GM12878 (cell line): ENCODE data around the gene SNAP29. TPM values are rescaled to one million over a fixed set of nuclear protein-coding genes. Genes with fewer than 3 reads are reported as not detected.

Source experiments
- ASH2L ChIP-seq: fragments of 300-600, 200-600 bp; sonication (generic); IDR thresholded peaks from 2 replicates; pipeline ENCODE4 v1.6.1; 2017; ENCODE audit warnings: low read depth, mild to moderate bottlenecking, borderline replicate concordance
- CHD2 ChIP-seq: IDR thresholded peaks from 2 replicates; pipeline ENCODE4 v1.6.1; 2011; ENCODE audit warnings: low read depth, low read length, improper control_type of control experiment, borderline replicate concordance
- CREM ChIP-seq: IDR thresholded peaks from 2 replicates; pipeline ENCODE4 v1.6.1; 2014; ENCODE audit warnings: antibody characterized with exemption, low read depth
- EGR1 ChIP-seq, 2 experiments: IDR thresholded peaks; 1 replicate in 1 of 2; 2 replicates in 1 of 2; pipeline ENCODE4 v1.6.1; 2011 to 2012; ENCODE audit warnings: low read depth in 2 of 2, low read length in 2 of 2, borderline replicate concordance in 1 of 2, mild to moderate bottlenecking in 1 of 2, moderate library complexity in 1 of 2
- GABPA ChIP-seq: IDR thresholded peaks from 2 replicates; pipeline ENCODE4 v1.6.1; 2014; ENCODE audit warnings: antibody characterized with exemption, low read depth, mild to moderate bottlenecking, inconsistent platforms
- HDAC6 ChIP-seq: fragments of 200-600 bp; sonication (generic); IDR thresholded peaks from one replicate; pipeline ENCODE4 v1.8.0; 2017; ENCODE audit warnings: antibody characterized with exemption; ENCODE audit not compliant: unreplicated experiment
- IKZF2 ChIP-seq, 2 experiments: fragments of 450-650 bp; IDR thresholded peaks; 2 replicates each; pipeline ENCODE4 v1.6.1; 2017; ENCODE audit warnings: mild to moderate bottlenecking in 2 of 2, moderate library complexity in 2 of 2
- MYB ChIP-seq: fragments of 150-350 bp; IDR thresholded peaks from 2 replicates; pipeline ENCODE4 v1.6.1; 2014; ENCODE audit warnings: mild to moderate bottlenecking, low read depth, low read length, borderline replicate concordance
- NR2F1 ChIP-seq: fragments of 450-650 bp; conservative IDR thresholded peaks from 2 replicates; pipeline ENCODE4 v1.6.1; 2017; ENCODE audit warnings: mild to moderate bottlenecking
- POLR2AphosphoS2 ChIP-seq: IDR thresholded peaks from 2 replicates; pipeline ENCODE4 v1.6.1; 2011; ENCODE audit warnings: low read depth, mild to moderate bottlenecking, low read length, improper control_type of control experiment, moderate library complexity
- POU2F2 ChIP-seq: IDR thresholded peaks from 3 replicates; pipeline ENCODE4 v1.6.1; 2011; ENCODE audit warnings: low read depth, mild to moderate bottlenecking, low read length, borderline replicate concordance
- SMAD1 ChIP-seq: fragments of 450-650 bp; IDR thresholded peaks from 2 replicates; pipeline ENCODE4 v1.6.1; 2018; ENCODE audit warnings: mild to moderate bottlenecking, low read depth; ENCODE audit not compliant: partially characterized antibody
- STAT1 ChIP-seq: fragments of 450-650 bp; conservative IDR thresholded peaks from 2 replicates; pipeline ENCODE4 v1.6.1; 2014; ENCODE audit warnings: antibody characterized with exemption, mild to moderate bottlenecking
- ZBED1 ChIP-seq: IDR thresholded peaks from 2 replicates; pipeline ENCODE4 v1.6.1; 2016; ENCODE audit warnings: borderline replicate concordance
- ZNF384 ChIP-seq: IDR thresholded peaks from 2 replicates; pipeline ENCODE4 v1.6.1; 2012; ENCODE audit warnings: low read depth, mild to moderate bottlenecking, low read length, improper control_type of control experiment, borderline replicate concordance
- polyA plus RNA-seq, 11 experiments: library from polyadenylated mRNA; depleted of rRNA in 4 of 11; unstranded in 6 of 11; stranded (reverse) in 5 of 11; fragments of >200 nt; fragmentation: Nextera tagmentation in 4 of 11; fragmentation: Illumina TruSeq in 1 of 11; extraction: Ambion mirVana in 4 of 11; extraction: Trizol in 1 of 11; gene quantifications; 1 replicate in 1 of 11; 2 replicates in 10 of 11; pipeline versions ENCODE4 v1.2.1 to v1.2.3, GENCODE V29; 2011 to 2016; ENCODE audit warnings: inconsistent platforms in 2 of 11, missing spikeins in 2 of 11, low read depth in 1 of 11
- total RNA-seq, 4 experiments: library from RNA; depleted of rRNA in 3 of 4; stranded (reverse); fragments of >200 nt in 3 of 4; fragmentation: Illumina TruSeq in 1 of 4; extraction: Trizol in 1 of 4; gene quantifications; 2 replicates each; pipeline versions ENCODE4 v1.2.1 to v1.2.3, GENCODE V29; 2013 to 2021
- TF ChIP-seq, protein P1 (sequence below): IDR thresholded peaks from 2 replicates; pipeline ENCODE4 v1.6.1; 2011; ENCODE audit warnings: borderline replicate concordance, low read depth, mild to moderate bottlenecking, moderate library complexity, low read length; ENCODE audit not compliant: insufficient read depth, poor library complexity, severe bottlenecking
- TF ChIP-seq, protein P2 (sequence below): IDR thresholded peaks from 2 replicates; pipeline ENCODE4 v1.6.1; 2012; ENCODE audit warnings: low read length, inconsistent platforms
- TF ChIP-seq, protein P3 (sequence below): fragments of 450-650 bp; conservative IDR thresholded peaks from 2 replicates; pipeline ENCODE4 v1.6.1; 2017; ENCODE audit warnings: mild to moderate bottlenecking, moderate library complexity
- TF ChIP-seq, protein P4 (sequence below): fragments of 450-650 bp; IDR thresholded peaks from 2 replicates; pipeline ENCODE4 v1.6.1; 2016; ENCODE audit warnings: mild to moderate bottlenecking, moderate library complexity, borderline replicate concordance
- TF ChIP-seq, protein P5 (sequence below): IDR thresholded peaks from 2 replicates; pipeline ENCODE4 v1.6.1; 2012; ENCODE audit warnings: low read depth, low read length, improper control_type of control experiment

The SNAP29 gene
- total and polyA plus RNA-seq, 10 of the 15 experiments (the other 5 are each of a cell fraction or from before 2014, with no cell fraction given) = 4.7 to 45.7 (median 27.9) TPM

DNA sequence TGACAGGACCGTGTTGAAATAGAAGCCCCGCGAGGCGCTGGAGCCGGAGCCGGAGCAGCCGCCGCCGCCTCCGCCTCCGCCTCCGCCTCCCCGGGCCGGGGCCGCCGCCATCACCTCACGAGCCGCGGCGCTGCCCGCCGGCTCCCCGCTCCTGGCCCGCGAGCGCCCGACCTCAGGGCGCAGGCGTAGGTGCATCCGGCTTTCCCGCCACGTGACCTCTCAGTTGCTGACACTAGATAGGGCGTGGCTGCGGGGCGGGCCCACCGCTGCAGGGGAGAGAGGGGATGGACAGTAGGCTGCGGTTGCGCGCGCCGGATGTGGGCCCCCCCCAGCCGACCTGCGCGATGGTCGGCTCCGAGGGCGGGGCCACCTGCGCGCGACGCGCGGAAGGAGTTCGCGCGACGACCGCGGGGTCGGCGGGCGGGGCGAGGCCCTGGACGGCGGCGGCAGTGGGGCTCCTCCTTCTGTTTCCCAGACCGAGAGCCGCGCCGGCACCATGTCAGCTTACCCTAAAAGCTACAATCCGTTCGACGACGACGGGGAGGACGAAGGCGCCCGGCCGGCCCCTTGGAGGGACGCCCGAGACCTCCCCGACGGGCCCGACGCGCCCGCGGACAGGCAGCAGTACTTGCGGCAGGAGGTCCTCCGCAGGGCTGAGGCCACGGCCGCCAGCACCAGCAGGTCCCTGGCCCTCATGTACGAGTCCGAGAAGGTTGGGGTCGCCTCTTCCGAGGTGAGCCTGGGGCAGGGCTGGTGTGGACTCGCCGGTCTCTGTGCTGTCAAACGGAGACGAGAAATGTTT is at the start of gene SNAP29, which contains the start of gene PI4KA (continued):
- TF ChIP-seq, protein P1, sequence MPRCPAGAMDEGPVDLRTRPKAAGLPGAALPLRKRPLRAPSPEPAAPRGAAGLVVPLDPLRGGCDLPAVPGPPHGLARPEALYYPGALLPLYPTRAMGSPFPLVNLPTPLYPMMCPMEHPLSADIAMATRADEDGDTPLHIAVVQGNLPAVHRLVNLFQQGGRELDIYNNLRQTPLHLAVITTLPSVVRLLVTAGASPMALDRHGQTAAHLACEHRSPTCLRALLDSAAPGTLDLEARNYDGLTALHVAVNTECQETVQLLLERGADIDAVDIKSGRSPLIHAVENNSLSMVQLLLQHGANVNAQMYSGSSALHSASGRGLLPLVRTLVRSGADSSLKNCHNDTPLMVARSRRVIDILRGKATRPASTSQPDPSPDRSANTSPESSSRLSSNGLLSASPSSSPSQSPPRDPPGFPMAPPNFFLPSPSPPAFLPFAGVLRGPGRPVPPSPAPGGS = no peak
- TF ChIP-seq CHD2 = peak; percentile 68; the same call in 1 of the 2 replicates
- no peak for TF ChIP-seq ZBED1
- TF ChIP-seq, protein P2, sequence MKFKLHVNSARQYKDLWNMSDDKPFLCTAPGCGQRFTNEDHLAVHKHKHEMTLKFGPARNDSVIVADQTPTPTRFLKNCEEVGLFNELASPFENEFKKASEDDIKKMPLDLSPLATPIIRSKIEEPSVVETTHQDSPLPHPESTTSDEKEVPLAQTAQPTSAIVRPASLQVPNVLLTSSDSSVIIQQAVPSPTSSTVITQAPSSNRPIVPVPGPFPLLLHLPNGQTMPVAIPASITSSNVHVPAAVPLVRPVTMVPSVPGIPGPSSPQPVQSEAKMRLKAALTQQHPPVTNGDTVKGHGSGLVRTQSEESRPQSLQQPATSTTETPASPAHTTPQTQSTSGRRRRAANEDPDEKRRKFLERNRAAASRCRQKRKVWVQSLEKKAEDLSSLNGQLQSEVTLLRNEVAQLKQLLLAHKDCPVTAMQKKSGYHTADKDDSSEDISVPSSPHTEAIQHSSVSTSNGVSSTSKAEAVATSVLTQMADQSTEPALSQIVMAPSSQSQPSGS = no peak
- TF ChIP-seq, protein P3, sequence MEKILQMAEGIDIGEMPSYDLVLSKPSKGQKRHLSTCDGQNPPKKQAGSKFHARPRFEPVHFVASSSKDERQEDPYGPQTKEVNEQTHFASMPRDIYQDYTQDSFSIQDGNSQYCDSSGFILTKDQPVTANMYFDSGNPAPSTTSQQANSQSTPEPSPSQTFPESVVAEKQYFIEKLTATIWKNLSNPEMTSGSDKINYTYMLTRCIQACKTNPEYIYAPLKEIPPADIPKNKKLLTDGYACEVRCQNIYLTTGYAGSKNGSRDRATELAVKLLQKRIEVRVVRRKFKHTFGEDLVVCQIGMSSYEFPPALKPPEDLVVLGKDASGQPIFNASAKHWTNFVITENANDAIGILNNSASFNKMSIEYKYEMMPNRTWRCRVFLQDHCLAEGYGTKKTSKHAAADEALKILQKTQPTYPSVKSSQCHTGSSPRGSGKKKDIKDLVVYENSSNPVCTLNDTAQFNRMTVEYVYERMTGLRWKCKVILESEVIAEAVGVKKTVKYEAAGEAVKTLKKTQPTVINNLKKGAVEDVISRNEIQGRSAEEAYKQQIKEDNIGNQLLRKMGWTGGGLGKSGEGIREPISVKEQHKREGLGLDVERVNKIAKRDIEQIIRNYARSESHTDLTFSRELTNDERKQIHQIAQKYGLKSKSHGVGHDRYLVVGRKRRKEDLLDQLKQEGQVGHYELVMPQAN = peak; percentile 89
- peak; percentile 64; the same call in 1 of the 2 replicates for TF ChIP-seq CREM
- TF ChIP-seq EGR1 (IDR thresholded peaks at IDR 0.05; ENCODE audit: borderline replicate concordance in 1 of 2, low read depth in 2 of 2, low read length in 2 of 2) = peak in 1 of 2 experiments; percentile 70; a peak in 2 of 3 replicates
- TF ChIP-seq ASH2L = no peak
- no peak for TF ChIP-seq GABPA
- TF ChIP-seq ZNF384 = no peak
- TF ChIP-seq IKZF2 (IDR thresholded peaks at IDR 0.05) = no peak
- peak; percentile 62; the same call in 1 of the 3 replicates for TF ChIP-seq POU2F2
- TF ChIP-seq, protein P4, sequence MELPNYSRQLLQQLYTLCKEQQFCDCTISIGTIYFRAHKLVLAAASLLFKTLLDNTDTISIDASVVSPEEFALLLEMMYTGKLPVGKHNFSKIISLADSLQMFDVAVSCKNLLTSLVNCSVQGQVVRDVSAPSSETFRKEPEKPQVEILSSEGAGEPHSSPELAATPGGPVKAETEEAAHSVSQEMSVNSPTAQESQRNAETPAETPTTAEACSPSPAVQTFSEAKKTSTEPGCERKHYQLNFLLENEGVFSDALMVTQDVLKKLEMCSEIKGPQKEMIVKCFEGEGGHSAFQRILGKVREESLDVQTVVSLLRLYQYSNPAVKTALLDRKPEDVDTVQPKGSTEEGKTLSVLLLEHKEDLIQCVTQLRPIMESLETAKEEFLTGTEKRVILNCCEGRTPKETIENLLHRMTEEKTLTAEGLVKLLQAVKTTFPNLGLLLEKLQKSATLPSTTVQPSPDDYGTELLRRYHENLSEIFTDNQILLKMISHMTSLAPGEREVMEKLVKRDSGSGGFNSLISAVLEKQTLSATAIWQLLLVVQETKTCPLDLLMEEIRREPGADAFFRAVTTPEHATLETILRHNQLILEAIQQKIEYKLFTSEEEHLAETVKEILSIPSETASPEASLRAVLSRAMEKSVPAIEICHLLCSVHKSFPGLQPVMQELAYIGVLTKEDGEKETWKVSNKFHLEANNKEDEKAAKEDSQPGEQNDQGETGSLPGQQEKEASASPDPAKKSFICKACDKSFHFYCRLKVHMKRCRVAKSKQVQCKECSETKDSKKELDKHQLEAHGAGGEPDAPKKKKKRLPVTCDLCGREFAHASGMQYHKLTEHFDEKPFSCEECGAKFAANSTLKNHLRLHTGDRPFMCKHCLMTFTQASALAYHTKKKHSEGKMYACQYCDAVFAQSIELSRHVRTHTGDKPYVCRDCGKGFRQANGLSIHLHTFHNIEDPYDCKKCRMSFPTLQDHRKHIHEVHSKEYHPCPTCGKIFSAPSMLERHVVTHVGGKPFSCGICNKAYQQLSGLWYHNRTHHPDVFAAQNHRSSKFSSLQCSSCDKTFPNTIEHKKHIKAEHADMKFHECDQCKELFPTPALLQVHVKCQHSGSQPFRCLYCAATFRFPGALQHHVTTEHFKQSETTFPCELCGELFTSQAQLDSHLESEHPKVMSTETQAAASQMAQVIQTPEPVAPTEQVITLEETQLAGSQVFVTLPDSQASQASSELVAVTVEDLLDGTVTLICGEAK = no peak
- TF ChIP-seq MYB = no peak
- peak; percentile 72; the same call in 1 of the 2 replicates for TF ChIP-seq POLR2AphosphoS2
- TF ChIP-seq NR2F1 = 0 out of 2 replicates have a peak, but pooled peaks have one; percentile 79
- TF ChIP-seq HDAC6 = peak; percentile 55
- TF ChIP-seq SMAD1 = no peak
- TF ChIP-seq, protein P5, sequence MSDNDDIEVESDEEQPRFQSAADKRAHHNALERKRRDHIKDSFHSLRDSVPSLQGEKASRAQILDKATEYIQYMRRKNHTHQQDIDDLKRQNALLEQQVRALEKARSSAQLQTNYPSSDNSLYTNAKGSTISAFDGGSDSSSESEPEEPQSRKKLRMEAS = peak; percentile 97
- peak; percentile 92; the same call in 1 of the 2 replicates for TF ChIP-seq STAT1
